GM21737 (cell line): Measurements from ENCODE around the gene SETDB2.

ENCODE experiments used
- ATAC-seq: cut with Tn5 transposase; IDR thresholded peaks from one replicate; pipeline ENCODE4 v1.9.1; 2021; ENCODE audit warnings: mild to moderate bottlenecking, moderate library complexity; ENCODE audit not compliant: unreplicated experiment

SETDB2 gene

GRCh38 chr13:49428041-49428763, 15.9 kb upstream of the SETDB2 start:
- ATAC-seq, result no peak

- ATAC-seq, result no peak
These were observed 15.0 kb upstream of the SETDB2 start for GRCh38 chr13:49429121-49429520.

GRCh38 chr13:49435992-49436391, 8.1 kb upstream of the SETDB2 start:
- no peak for ATAC-seq

- no peak for ATAC-seq
These were observed 7.2 kb upstream of the SETDB2 start for GRCh38 chr13:49436890-49437289.

DNA sequence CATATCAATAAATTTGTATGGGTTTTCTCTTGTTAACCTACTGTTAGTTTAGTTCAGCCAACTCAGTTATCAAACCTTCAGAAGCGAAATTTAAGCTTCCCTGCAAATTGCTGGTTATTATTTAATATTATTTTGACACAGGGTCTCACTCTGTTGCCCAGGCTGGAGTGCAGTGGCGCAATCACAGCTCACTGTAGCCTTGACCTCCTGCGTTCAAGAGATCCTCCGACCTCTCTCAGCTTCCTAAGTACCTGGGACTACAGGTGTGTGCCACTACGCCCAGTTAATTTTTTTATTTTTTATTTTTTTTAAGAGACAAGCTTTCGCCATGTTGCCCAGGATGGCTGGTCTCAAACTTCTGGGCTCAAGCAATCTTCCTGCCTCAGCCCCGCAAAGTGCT, 6.4 kb upstream of the SETDB2 start:
- no peak for ATAC-seq

- no peak for ATAC-seq
These were observed 4.5 kb upstream of the SETDB2 start for GRCh38 chr13:49439609-49440008.

GRCh38 chr13:49441312-49441711, 2.8 kb upstream of the SETDB2 start:
- ATAC-seq, result no peak

DNA sequence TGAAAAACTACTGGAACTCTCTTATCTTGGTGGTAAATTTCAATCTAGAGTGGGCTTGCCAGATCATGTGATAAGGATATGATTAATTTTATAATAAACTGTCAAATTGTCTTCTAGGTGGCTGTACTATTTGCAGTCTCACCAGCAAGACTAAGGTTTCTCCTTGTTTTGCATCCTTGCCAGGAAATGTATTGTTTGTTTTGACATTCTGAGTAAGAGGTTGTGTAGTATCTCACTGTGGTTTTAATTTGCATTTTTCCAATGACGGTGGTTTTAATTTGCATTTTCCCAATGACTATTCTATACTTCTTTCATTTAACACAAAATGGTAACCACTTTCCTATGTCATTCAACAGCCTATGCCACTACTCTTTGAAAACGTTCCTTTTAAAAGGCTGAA, 2.2 kb upstream of the SETDB2 start:
- no peak for ATAC-seq

DNA sequence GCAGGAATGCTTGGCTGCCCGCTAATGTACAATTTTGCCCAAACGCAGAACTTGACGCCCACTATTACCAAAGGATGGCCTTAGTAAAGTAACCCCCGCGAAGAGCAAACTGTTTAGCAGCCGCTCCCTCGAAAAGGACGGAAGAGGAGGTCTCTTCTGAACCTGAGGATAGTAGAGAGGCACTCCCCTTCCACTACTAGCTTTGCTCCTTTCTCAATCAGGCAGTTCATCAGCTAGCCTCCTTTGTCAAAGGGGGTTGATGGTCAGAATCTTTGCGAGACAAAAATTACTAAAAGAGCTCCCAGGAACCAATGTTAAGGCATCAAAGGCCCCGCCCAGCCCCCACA, 744 bp upstream of the SETDB2 start:
- no peak for ATAC-seq

DNA sequence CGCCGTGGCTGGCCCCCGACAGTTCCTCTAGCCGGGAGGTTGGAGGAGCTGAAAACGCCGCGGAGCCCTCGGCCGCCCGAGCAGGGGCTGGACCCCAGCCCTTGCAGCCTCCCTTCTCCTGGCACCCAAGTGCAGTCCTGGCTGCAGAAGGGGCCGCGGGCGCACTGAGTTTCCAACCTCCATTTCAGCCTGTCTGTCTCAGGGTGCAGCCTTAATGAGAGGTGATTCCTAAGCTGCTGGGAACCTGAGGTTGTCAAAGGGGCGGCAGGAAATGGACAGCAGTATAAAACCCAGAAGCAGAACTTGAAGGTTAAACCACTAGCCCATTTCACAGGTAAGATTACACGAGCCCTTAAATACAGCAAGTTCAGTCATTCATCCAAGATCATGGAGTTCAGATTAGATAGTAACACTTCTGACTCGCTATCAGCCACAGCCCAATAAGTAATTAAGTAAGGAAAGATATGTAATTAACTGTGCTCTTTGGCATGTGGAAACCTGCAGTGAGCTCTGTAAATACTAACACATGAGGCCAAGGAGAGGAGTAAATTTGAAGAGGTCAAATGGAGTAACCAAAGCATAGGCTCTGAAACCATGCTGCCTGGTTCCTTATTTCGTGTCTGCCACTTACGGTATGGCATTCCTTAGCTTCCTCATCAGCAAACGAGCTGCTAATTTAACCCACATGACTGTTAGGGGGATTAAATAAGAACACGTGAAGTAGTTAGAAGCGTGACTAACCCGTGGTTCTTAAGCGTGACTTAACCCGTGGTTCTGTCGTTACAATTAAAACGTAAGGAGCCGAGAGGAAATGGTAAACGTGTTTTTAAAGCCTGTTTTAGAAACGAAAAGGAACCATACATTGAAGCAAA, 686 bp downstream of the SETDB2 start:
- ATAC-seq, result peak; percentile 5

- ATAC-seq, result no peak
These were observed 2.4 kb downstream of the SETDB2 start for GRCh38 chr13:49446473-49446872.

DNA sequence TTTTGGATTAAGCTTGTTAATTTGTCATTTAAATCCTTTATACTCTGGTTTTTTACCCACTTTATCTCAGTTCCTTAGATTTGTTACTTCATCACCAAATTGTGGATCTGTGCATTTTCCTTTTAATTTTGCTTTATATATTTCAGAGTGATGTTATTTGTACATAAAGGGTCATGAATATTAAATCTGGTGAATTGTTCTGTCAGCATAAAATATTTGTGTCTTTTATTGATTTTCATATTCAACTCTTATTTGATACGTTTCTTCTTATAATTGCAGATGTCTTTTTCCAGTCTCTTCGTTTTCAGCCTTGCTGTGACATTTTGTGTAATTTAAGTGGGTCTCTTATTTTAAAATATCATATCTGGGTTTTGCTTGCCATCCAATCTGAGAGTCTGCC, 4.7 kb downstream of the SETDB2 start:
- no peak for ATAC-seq

DNA sequence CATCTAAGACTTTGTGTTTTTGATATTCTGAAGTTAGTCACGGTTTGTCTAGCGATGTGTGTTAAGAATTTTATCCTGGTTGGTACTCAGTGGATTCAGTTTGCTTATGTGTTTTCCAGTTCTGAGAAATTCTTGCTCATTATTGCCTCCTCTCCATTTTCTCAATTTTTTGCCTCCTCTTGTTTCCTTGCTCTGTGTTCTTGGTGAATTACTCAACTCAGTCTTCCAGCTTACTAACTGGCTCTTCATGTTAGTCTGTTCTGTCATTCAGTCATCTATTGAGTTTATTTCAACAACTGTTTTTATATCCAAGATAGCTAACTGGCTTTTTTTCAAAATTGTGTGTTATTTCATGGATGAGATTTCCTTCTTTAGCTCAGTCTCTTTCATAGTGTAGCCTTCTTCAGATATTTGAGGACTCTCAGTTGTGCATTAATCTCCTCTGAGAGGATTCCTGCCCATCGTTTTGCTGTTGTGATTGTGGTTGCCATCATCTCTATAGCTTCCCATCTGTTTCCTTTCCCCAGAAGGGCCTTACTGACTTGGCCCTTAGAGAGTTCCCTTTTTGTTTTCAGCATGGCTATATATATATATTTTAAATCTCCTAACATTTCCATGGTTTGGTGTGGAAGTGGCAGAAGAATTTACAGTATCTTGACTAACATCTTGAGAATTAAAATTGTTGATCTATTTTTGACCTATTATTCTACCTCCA, 6.2 kb downstream of the SETDB2 start:
- ATAC-seq, result no peak

GRCh38 chr13:49452725-49453457, 8.8 kb downstream of the SETDB2 start:
- no peak for ATAC-seq

DNA sequence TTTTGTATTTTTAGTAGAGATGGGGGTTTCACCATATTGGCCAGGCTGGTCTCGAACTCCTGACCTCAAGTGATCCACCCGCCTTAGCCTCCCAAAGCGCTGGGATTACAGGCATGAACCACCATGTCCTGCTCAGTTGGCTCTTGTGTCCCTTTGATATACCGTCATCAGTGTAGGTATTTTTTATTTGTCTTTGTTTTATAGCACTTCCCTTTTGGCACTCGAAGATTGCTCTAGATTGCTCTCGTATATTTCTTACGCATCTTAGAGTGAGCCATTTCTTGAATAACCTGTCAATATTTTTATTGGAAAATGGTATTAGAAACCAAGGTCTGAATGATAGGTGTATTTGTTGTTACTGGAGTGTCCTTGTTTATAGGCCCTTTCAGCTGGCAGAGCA, 9.4 kb downstream of the SETDB2 start:
- ATAC-seq, result no peak

- peak; percentile 72 for ATAC-seq
These were observed 10.4 kb downstream of the SETDB2 start for GRCh38 chr13:49454388-49455006.

GRCh38 chr13:49455007-49455398, 10.9 kb downstream of the SETDB2 start:
- ATAC-seq, result peak; percentile 25

DNA sequence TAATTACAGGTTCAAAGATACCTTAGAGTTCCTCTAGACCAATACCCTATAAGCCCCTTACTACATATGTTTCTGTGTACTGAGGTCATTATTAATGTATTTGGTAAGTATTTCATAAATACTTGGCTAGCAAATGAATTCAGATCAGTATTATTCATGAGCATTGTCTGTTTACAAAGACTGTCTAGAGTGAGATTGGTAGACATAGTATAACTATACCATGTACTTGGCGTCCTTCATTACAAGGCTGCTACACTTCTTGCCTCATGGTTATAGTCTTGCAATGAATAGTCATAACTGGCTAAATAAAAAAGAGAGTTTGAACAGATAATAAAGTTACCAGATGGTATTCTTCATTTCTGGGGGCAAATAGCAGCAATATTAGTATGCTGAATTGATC, 12.1 kb downstream of the SETDB2 start:
- no peak for ATAC-seq

DNA sequence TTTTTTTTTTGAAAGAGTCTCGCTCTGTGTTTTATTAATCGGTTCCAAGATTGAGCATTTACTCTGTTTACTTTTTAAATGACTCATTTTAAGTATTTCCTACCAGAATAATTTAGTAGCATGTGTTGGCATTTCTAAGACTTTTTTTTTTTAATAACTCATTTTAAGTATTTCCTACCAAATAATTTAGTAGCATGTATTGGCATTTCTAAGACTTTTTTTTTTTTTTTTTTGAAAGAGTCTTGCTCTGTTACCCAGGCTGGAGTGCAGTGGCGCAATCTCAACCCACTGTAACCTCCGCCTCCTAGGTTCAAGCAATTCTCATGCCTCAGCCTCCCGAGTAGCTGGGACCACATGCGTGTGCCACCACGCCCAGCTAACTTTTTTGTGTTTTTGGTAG, 13.1 kb downstream of the SETDB2 start:
- ATAC-seq, result no peak

GRCh38 chr13:49459580-49459979, 15.5 kb downstream of the SETDB2 start:
- no peak for ATAC-seq

DNA sequence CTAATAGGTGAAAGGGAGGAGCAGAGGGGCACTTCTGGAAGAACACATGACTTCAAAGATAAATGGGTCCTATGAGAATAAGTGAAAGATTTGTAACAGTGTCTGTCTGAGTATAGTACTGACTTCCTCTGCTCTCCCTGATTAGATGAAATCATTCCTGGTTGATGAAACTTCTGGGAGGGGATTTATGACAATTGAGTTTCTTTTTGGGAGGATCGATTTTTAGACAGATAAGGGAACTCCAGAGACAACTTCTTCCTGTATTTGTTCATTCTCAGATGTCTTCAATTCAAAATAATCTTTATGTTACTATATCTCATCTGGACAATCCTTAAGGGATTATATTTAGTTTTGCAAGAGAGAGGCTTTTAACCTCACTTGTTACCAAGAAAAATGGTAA, 20.0 kb downstream of the SETDB2 start:
- no peak for ATAC-seq
